GM12878 (cell line): ENCODE data around the gene LHFPL3. TPM values are rescaled to one million over a fixed set of nuclear protein-coding genes. Genes with fewer than 3 reads are reported as not detected.

Experiments
- ATAC-seq: fragments of 200-7000 bp; cut with Tn5 transposase; 3 replicates; pipeline ENCODE4 v1.9.1; 2020; ENCODE audit warnings: mild to moderate bottlenecking, moderate library complexity
- BruUV-seq: library from RNA; stranded (reverse); fragments of 400-500 nt; replicated peaks from 2 replicates; lab custom pipeline; 2021; lab: Mats Ljungman, UMichigan
- CTCF ChIA-PET: fragments of 300-600 bp; sonication (Branson Sonifier 250); formaldehyde crosslinking; extraction: SDS; loops from one replicate; lab custom pipeline; 2021; ENCODE audit warnings: inconsistent platforms; lab: Yijun Ruan, JAX
- POLR2A ChIA-PET: fragments of 350-600 bp; formaldehyde crosslinking; extraction: SDS; loops from one replicate; lab custom pipeline; 2021; ENCODE audit warnings: inconsistent platforms; lab: Charles Lee
- RAD21 ChIA-PET: fragments of 300-600 bp; sonication (Branson Sonifier 250); formaldehyde crosslinking; loops from one replicate; lab custom pipeline; 2023; ENCODE audit warnings: antibody characterized with exemption; ENCODE audit not compliant: unreplicated experiment; lab: Charles Lee
- SMC1A ChIA-PET: fragments of 300-600 bp; sonication (Branson Sonifier 250); formaldehyde crosslinking; loops from one replicate; lab custom pipeline; 2023; ENCODE audit not compliant: unreplicated experiment, uncharacterized antibody; lab: Charles Lee
- DNase-seq: peaks from one replicate; pipeline ENCODE4 v3.0.0-alpha.2; 2011; ENCODE audit warnings: low read depth, low spot score
- FAIRE-seq: peaks from 3 replicates; lab custom pipeline; 2011; peaks lifted over from hg19 to GRCh38; lab: Jason Lieb, UNC
- H2AFZ ChIP-seq: 2 replicates; pipeline ENCODE4 v1.6.0; 2011; ENCODE audit warnings: low read depth, low read length, control low read depth; ENCODE audit not compliant: control insufficient read depth
- H3K27ac ChIP-seq: 2 replicates; pipeline ENCODE4 v1.5.1; 2011; ENCODE audit warnings: control low read depth; ENCODE audit not compliant: control insufficient read depth, insufficient read depth
- H3K27me3 ChIP-seq, 2 experiments: replicated peaks in 1 of 2; 2 replicates each; pipeline versions ENCODE4 v1.6.0 to v1.6.1; 2011; ENCODE audit warnings: low read length in 1 of 2; ENCODE audit not compliant: control insufficient read depth in 2 of 2, insufficient read depth in 2 of 2
- H3K36me3 ChIP-seq, 2 experiments: 2 replicates each; pipeline ENCODE4 v1.5.1; 2011; ENCODE audit warnings: low read length in 1 of 2; ENCODE audit not compliant: control insufficient read depth in 2 of 2, insufficient read depth in 2 of 2
- H3K4me1 ChIP-seq: 2 replicates; pipeline ENCODE4 v1.6.1; 2011; ENCODE audit warnings: mild to moderate bottlenecking, low read length, moderate library complexity, mixed read lengths; ENCODE audit not compliant: control insufficient read depth, insufficient read depth
- H3K4me2 ChIP-seq: 2 replicates; pipeline ENCODE4 v1.6.0; 2011; ENCODE audit warnings: control low read depth; ENCODE audit not compliant: control insufficient read depth, insufficient read depth
- H3K4me3 ChIP-seq: fragments of 200-600 bp; sonication (generic); 2 replicates; pipeline ENCODE4 v1.5.1; 2016
- H3K79me2 ChIP-seq: 2 replicates; pipeline ENCODE4 v1.6.0; 2011; ENCODE audit warnings: low read length; ENCODE audit not compliant: control insufficient read depth, insufficient read depth
- H3K9ac ChIP-seq: 2 replicates; pipeline ENCODE4 v1.8.0; 2011; ENCODE audit warnings: low read length, control low read depth, mixed read lengths; ENCODE audit not compliant: control insufficient read depth, insufficient read depth
- H3K9me3 ChIP-seq: replicated peaks from 3 replicates; pipeline ENCODE4 v1.5.1; 2011; ENCODE audit warnings: mild to moderate bottlenecking, low read length; ENCODE audit not compliant: control insufficient read depth, insufficient read depth
- H4K20me1 ChIP-seq: 2 replicates; pipeline ENCODE4 v1.6.0; 2011; ENCODE audit not compliant: control insufficient read depth, insufficient read depth
- ASH2L ChIP-seq: fragments of 300-600, 200-600 bp; sonication (generic); IDR thresholded peaks from 2 replicates; pipeline ENCODE4 v1.6.1; 2017; ENCODE audit warnings: low read depth, mild to moderate bottlenecking, borderline replicate concordance
- CHD4 ChIP-seq: fragments of 200-600 bp; sonication (generic); IDR thresholded peaks from 2 replicates; pipeline ENCODE4 v1.6.1; 2016; ENCODE audit warnings: mild to moderate bottlenecking
- IKZF1 ChIP-seq: fragments of 450-650 bp; conservative IDR thresholded peaks from 2 replicates; pipeline ENCODE4 v1.6.1; 2017; ENCODE audit warnings: antibody characterized with exemption, mild to moderate bottlenecking
- JUND ChIP-seq: IDR thresholded peaks from 2 replicates; pipeline ENCODE4 v1.6.1; 2012; ENCODE audit warnings: low read depth, mild to moderate bottlenecking, low read length, improper control_type of control experiment, moderate library complexity
- KLF5 ChIP-seq: fragments of 450-650 bp; IDR thresholded peaks from 2 replicates; pipeline ENCODE4 v1.6.1; 2014; ENCODE audit warnings: mild to moderate bottlenecking; ENCODE audit not compliant: partially characterized antibody
- NR2C1 ChIP-seq: fragments of 450-650 bp; IDR thresholded peaks from 2 replicates; pipeline ENCODE4 v1.6.1; 2017; ENCODE audit warnings: antibody characterized with exemption, mild to moderate bottlenecking, moderate library complexity
- RBBP5 ChIP-seq: fragments of 200-600 bp; sonication (generic); conservative IDR thresholded peaks from 2 replicates; pipeline ENCODE4 v1.6.1; 2016
- RCOR1 ChIP-seq: conservative IDR thresholded peaks from 2 replicates; pipeline ENCODE4 v1.6.1; 2012; ENCODE audit warnings: low read depth, low read length, improper control_type of control experiment
- TARDBP ChIP-seq: IDR thresholded peaks from 2 replicates; pipeline ENCODE4 v1.6.1; 2016; ENCODE audit warnings: borderline replicate concordance
- WGBS: methylation state at CpG from one replicate; pipeline ENCODE4 v1.1.6; 2016; ENCODE audit warnings: low lambda C conversion rate; ENCODE audit not compliant: insufficient replicate concordance, insufficient coverage; ENCODE audit errors: missing lambda C conversion rate; 5-methylcytosine and 5-hydroxymethylcytosine counted together
- in situ Hi-C: fragments of 300-500 bp; cut with MboI; formaldehyde crosslinking; loops from 9 replicates; pipeline ENCODE4 v1.14.3; 2018; ENCODE audit warnings: mixed read lengths
- intact Hi-C: fragments of 100-400 bp; cut with micrococcal nuclease; formaldehyde crosslinking; loops from one replicate; pipeline ENCODE4 v1.14.2; 2022; ENCODE audit not compliant: unreplicated experiment
- polyA plus RNA-seq, 11 experiments: library from polyadenylated mRNA; depleted of rRNA in 4 of 11; unstranded in 6 of 11; stranded (reverse) in 5 of 11; fragments of >200 nt; fragmentation: Nextera tagmentation in 4 of 11; fragmentation: Illumina TruSeq in 1 of 11; extraction: Ambion mirVana in 4 of 11; extraction: Trizol in 1 of 11; gene quantifications; 1 replicate in 1 of 11; 2 replicates in 10 of 11; pipeline versions ENCODE4 v1.2.1 to v1.2.3, GENCODE V29; 2011 to 2016; ENCODE audit warnings: inconsistent platforms in 2 of 11, missing spikeins in 2 of 11, low read depth in 1 of 11
- total RNA-seq, 4 experiments: library from RNA; depleted of rRNA in 3 of 4; stranded (reverse); fragments of >200 nt in 3 of 4; fragmentation: Illumina TruSeq in 1 of 4; extraction: Trizol in 1 of 4; gene quantifications; 2 replicates each; pipeline versions ENCODE4 v1.2.1 to v1.2.3, GENCODE V29; 2013 to 2021
- TF ChIP-seq, protein P1 (sequence below): fragments of 450-650 bp; IDR thresholded peaks from 2 replicates; pipeline ENCODE4 v1.6.1; 2016; ENCODE audit warnings: mild to moderate bottlenecking, moderate library complexity, borderline replicate concordance
- TF ChIP-seq, protein P2 (sequence below): IDR thresholded peaks from 2 replicates; pipeline ENCODE4 v1.6.1; 2012; ENCODE audit warnings: low read depth, low read length, improper control_type of control experiment
- TF ChIP-seq, protein P3 (sequence below): fragments of 450-650 bp; IDR thresholded peaks from 2 replicates; pipeline ENCODE4 v1.6.1; 2018; ENCODE audit warnings: borderline replicate concordance, mild to moderate bottlenecking; ENCODE audit not compliant: partially characterized antibody
- TF ChIP-seq, protein P4 (sequence below): fragments of 450-650 bp; formaldehyde crosslinking; IDR thresholded peaks from 2 replicates; pipeline ENCODE4 v1.4.0; 2022; ENCODE audit warnings: mild to moderate bottlenecking, moderate library complexity

LHFPL3 gene
- total and polyA plus RNA-seq, 10 of the 15 experiments (the other 5 are each of a cell fraction or from before 2014, with no cell fraction given): 0.09 TPM; not detected in 9

DNA sequence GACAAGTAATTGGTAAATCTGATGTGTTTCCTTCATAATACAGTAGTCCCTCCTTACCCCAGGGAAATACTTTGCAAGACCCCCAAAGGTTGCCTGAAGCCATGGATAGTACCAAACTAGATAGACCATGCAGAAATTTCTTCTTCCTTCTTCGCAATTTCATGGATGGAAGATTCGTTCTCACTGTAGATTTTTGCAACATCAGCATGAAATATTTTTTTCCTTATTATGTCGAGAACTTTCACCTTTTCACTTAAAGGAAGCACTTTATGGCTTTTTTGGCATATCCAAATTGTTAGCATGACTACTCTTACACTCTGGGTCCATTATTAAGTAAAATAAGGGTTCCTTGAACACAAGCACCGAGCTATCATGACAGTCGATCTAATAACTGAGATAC is 333.2 kb downstream of the LHFPL3 start (continued):
- TF ChIP-seq, protein P1, sequence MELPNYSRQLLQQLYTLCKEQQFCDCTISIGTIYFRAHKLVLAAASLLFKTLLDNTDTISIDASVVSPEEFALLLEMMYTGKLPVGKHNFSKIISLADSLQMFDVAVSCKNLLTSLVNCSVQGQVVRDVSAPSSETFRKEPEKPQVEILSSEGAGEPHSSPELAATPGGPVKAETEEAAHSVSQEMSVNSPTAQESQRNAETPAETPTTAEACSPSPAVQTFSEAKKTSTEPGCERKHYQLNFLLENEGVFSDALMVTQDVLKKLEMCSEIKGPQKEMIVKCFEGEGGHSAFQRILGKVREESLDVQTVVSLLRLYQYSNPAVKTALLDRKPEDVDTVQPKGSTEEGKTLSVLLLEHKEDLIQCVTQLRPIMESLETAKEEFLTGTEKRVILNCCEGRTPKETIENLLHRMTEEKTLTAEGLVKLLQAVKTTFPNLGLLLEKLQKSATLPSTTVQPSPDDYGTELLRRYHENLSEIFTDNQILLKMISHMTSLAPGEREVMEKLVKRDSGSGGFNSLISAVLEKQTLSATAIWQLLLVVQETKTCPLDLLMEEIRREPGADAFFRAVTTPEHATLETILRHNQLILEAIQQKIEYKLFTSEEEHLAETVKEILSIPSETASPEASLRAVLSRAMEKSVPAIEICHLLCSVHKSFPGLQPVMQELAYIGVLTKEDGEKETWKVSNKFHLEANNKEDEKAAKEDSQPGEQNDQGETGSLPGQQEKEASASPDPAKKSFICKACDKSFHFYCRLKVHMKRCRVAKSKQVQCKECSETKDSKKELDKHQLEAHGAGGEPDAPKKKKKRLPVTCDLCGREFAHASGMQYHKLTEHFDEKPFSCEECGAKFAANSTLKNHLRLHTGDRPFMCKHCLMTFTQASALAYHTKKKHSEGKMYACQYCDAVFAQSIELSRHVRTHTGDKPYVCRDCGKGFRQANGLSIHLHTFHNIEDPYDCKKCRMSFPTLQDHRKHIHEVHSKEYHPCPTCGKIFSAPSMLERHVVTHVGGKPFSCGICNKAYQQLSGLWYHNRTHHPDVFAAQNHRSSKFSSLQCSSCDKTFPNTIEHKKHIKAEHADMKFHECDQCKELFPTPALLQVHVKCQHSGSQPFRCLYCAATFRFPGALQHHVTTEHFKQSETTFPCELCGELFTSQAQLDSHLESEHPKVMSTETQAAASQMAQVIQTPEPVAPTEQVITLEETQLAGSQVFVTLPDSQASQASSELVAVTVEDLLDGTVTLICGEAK: no peak
- TF ChIP-seq RBBP5 (no peak), NR2C1 (no peak), KLF5 (no peak)

DNA sequence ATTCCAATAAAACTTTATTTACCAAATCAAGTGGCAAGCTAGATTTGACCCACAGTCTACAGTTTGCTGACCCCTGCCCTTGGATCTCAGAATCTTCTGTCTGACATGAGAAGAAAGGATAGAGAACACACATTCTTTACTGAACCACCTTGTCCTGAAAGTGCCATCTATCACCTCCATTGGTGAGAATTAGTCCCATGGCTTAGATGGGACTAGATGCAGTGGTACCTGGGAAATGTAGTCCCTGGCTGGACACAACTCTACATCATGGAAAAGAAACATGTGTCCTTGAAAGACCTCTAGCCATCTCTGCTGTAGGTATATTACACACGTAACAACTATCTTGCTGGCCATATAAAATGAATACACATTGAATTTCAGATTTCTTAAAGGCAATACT is 336.2 kb downstream of the LHFPL3 start:
- H3K27ac ChIP-seq: no peak overlapping the region
- H3K27me3 ChIP-seq: no peaks in the 10 kb centered on the region
- WGBS: 0% methylated on average over 1 of the region's 1 CpG
- in situ Hi-C loops (no loop called here), intact Hi-C loops (no loop called here)
- CTCF ChIA-PET: no interaction called here
- H4K20me1 ChIP-seq: no peaks in the 10 kb centered on the region
- H3K79me2 ChIP-seq: no peaks in the 10 kb centered on the region
- no peak overlapping the region for H2AFZ ChIP-seq
- RAD21 ChIA-PET: no interaction called here
- POLR2A ChIA-PET: no interaction called here
- no peak overlapping the region for H3K4me3 ChIP-seq
- DNase-seq (no peak), FAIRE-seq (no peak), ATAC-seq (no peak)
- SMC1A ChIA-PET: no interaction called here
- H3K4me2 ChIP-seq: no peak overlapping the region
- no TSS peak for BruUV-seq
- no peaks in the 10 kb centered on the region for H3K36me3 ChIP-seq
- H3K9me3 ChIP-seq: no peaks in the 10 kb centered on the region
- TF ChIP-seq, protein P2, sequence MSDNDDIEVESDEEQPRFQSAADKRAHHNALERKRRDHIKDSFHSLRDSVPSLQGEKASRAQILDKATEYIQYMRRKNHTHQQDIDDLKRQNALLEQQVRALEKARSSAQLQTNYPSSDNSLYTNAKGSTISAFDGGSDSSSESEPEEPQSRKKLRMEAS: no peak
- TF ChIP-seq JUND (no peak), TARDBP (no peak), IKZF1 (no peak), CHD4 (no peak), RCOR1 (no peak), ASH2L (no peak)
- TF ChIP-seq, protein P3, sequence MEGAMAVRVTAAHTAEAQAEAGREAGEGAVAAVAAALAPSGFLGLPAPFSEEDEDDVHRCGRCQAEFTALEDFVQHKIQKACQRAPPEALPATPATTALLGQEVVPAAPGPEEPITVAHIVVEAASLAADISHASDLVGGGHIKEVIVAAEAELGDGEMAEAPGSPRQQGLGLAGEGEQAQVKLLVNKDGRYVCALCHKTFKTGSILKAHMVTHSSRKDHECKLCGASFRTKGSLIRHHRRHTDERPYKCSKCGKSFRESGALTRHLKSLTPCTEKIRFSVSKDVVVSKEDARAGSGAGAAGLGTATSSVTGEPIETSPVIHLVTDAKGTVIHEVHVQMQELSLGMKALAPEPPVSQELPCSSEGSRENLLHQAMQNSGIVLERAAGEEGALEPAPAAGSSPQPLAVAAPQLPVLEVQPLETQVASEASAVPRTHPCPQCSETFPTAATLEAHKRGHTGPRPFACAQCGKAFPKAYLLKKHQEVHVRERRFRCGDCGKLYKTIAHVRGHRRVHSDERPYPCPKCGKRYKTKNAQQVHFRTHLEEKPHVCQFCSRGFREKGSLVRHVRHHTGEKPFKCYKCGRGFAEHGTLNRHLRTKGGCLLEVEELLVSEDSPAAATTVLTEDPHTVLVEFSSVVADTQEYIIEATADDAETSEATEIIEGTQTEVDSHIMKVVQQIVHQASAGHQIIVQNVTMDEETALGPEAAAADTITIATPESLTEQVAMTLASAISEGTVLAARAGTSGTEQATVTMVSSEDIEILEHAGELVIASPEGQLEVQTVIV: no peak
- TF ChIP-seq, protein P4, sequence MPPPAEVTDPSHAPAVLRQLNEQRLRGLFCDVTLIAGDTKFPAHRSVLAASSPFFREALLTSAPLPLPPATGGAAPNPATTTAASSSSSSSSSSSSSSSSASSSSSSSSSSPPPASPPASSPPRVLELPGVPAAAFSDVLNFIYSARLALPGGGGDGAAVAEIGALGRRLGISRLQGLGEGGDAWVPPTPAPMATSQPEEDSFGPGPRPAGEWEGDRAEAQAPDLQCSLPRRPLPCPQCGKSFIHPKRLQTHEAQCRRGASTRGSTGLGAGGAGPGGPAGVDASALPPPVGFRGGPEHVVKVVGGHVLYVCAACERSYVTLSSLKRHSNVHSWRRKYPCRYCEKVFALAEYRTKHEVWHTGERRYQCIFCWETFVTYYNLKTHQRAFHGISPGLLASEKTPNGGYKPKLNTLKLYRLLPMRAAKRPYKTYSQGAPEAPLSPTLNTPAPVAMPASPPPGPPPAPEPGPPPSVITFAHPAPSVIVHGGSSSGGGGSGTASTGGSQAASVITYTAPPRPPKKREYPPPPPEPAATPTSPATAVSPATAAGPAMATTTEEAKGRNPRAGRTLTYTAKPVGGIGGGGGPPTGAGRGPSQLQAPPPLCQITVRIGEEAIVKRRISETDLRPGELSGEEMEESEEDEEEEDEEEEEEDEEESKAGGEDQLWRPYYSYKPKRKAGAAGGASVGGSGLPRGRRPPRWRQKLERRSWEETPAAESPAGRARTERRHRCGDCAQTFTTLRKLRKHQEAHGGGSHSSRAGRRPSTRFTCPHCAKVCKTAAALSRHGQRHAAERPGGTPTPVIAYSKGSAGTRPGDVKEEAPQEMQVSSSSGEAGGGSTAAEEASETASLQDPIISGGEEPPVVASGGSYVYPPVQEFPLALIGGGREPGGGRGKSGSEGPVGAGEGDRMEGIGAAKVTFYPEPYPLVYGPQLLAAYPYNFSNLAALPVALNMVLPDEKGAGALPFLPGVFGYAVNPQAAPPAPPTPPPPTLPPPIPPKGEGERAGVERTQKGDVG (CRISPR knock-in tag): no peak
- no peak overlapping the region for H3K9ac ChIP-seq
- H3K4me1 ChIP-seq: no peaks in the 10 kb centered on the region
